ENCODE data around the gene PGBD2.
"Not testable (repeated sequence)": the region's sequence is repeated elsewhere in the genome, so short reads cannot be mapped to it uniquely, and the experiment has no call there.

Gene PGBD2

GRCh38 chr1:248944134-248944999, 38.3 kb downstream of the PGBD2 start:
- not testable (repeated sequence) for H3K4me3 ChIP-seq (replicated peaks; ENCODE audit: low read depth, low read length); DNase-seq (ENCODE audit: extremely low read depth, low read depth)

DNA sequence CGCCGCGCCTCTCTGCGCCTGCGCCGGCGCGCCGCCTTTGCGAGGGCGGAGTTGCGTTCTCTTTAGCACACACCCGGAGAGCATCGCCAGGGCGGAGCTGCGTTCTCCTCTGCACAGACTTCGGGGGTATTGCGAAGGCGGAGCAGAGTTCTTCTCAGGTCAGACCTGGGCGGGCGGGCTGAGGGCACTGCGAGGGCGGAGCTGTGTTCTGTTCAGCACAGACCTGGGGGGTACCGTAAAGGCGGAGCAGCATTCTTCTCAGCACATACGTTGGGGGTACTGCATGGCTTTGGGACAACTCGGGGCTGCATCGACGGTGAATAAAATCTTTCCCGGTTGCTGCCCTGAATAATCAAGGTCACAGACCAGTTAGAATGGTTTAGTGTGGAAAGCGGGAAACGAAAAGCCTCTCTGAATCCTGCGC, 39.0 kb downstream of the PGBD2 start:
- H3K4me3 ChIP-seq (replicated peaks; ENCODE audit: low read depth, low read length); DNase-seq (ENCODE audit: extremely low read depth, low read depth): not testable (repeated sequence)

DNA sequence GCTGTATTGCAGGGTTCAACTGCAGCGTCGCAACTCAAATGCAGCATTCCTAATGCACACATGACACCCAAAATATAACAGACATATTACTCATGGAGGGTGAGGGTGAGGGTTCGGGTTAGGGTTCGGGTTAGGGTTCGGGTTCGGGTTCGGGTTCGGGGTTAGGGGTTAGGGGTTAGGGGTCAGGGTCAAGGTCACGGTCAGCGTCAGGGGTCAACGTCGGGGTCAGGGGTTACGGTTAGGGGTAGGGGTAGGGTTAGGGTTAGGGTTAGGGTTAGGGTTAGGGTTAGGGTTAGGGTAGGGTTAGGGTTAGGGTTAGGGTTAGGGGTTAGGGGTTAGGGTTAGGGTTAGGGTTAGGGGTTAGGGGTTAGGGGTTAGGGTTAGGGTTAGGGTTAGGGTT, 39.4 kb downstream of the PGBD2 start:
- not testable (repeated sequence) for H3K4me3 ChIP-seq (replicated peaks; ENCODE audit: low read depth, low read length); DNase-seq (ENCODE audit: extremely low read depth, low read depth)

GRCh38 chr1:248945856-248946416, 39.9 kb downstream of the PGBD2 start:
- not testable (repeated sequence) for DNase-seq (ENCODE audit: extremely low read depth, low read depth); H3K4me3 ChIP-seq (replicated peaks; ENCODE audit: low read depth, low read length)

All from HFF-Myc (cell line).